Stimulated activated CD8-positive, alpha-beta memory T cell treated with anti-CD3 and anti-CD28 coated beads, Interleukin-15, amount 100 ng/mL, for 24 hours (primary cell): ENCODE data around the gene ZNF438.

Source experiments
- DNase-seq: peaks from one replicate; pipeline ENCODE4 v3.0.0-alpha.2; 2020; ENCODE audit warnings: low read depth

The ZNF438 gene

DNA sequence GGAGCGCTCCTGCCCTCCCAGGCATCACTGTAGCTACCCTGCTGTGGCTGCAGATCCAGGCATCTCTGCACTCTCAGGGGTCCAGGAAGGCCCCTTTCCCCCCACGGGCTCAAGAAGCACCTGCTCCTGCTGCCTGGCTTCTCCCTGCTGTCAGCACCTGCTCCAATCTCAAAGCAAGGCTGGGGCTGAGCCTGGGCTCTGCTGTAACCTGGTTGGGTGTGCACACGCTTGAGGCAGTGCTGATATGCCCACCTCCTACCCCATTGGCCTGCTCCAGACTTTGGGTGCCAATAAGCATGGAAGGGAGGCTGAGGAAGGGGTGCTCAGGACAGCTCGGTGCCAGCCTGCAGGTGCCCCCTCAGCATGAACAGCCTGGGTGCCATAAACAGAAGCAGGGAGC lies 185.0 kb downstream of the ZNF438 start:
- DNase-seq: no peak

DNA sequence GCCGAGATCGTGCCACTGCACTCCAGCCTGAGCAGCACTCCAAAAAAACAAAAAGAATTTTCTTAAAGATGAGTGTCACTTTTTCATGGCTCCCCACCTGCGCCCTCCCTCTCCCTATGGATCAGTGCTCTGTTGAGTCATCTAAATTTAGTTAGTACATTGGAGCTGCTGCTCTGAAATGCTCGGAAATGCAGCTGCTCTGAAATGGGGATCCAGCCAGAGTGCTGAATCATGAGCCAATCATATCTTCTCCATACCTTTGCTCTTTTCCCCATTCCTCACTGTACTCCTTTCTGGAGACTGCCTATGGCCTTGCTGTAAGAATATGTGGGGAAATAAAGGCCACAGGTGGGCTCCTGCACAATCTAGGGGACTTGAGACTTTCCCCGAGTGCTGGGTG lies 188.8 kb downstream of the ZNF438 start:
- no peak for DNase-seq

DNA sequence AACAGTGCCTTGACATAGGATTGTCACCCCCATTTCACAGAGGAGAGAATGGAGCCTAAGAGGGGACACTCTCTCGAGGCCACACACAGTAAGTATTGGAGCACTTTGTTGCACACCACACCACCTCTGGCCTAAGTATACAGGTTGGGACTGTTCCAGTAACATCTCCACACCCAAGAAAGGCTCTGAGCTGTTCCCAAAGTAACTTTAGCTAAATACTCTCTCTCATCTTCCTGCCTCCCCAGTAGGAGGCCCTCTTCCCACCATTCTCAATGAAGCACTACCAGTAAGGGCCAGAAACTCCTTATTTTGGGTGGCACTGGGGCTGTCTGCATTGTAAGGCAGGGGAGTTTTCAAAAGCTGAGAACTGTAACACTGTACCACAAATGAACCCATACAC lies 189.5 kb downstream of the ZNF438 start:
- DNase-seq: no peak

DNA sequence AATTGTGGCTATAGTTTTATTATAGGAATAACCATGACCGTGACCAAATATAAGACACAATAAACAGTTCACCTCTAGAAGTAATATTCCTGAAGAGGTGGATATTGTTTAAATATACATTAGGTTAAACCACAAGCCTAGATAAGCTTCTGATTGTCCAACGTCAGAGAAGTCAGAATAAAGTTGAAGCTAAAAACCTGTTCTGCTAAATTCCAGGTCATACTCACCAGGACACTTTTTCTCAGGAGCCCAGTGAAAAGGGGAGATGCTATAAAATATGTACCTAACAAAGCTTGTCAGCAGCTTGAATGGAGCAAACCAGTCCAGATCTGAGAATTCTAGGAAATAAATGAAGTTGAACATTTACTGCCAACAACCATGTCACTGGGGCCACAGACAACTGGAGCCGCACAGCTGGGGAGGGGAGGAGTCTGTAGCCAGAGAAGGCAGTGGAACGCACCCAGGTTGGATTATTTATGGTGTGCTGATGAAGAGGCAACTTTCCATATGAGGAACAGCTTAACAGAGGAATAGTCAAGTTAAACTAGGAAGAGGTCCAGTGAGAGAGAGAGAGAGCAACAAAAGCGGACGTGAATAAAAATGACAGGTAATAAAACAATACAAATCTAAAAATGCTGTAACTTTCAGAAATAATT lies 191.1 kb downstream of the ZNF438 start:
- no peak for DNase-seq

DNA sequence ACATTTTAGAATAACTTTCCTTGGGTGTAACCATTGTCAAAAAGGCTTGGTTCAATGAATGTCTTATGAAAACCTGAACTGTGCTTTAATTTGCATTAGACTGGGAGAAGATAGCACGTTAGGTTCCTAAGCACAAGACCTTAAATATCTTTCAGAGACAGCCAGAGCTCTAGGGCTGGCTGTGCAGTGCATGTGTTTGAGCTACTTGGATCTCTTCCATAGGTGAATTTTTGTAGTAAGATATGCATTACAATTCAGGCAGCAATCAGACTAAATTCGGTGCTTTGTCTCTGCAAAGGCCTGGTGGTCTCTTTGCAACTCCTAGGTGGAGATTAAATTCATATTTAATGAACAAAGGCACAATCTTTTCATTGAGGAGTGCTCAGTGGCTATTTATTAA lies 192.0 kb downstream of the ZNF438 start:
- DNase-seq: no peak

DNA sequence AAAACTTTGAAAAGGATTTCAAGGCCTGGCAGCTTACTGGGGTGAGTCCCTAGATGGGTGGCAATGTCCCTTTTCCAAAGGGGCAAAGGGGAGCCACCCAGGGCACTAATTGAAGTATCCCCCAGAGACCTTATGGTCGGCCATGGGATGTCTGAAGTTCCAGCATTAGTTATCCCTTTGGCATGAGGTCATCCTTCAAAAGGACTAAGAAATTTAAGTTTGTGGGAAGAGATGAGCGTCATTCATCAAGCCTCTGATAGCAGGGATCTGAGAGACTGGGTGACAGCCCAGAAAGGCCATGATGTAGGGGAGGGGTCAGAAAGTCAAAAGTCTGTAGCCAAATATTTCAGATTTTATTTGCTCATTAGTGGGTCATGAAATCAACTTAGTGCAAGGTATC lies 195.3 kb downstream of the ZNF438 start:
- DNase-seq: no peak

DNA sequence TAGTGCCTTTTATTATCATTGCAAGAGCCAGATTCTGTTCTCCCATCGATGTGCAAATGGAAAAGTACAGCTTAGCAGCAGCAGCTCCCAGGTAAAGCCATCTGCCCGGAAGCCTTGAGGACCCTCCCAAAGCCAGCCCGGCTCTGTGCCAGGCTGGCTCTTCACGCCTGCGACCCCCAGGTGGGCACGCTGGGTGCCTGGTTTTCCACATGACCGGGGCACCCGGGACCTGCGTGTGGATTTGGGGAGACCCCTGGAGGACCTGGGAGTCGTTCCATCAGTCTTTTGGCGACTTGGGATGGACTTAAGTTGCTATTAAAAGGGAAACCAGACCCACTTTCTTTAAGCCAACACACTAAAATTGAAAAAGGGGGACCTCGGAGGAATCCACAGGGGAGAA lies 196.5 kb downstream of the ZNF438 start:
- DNase-seq: no peak

DNA sequence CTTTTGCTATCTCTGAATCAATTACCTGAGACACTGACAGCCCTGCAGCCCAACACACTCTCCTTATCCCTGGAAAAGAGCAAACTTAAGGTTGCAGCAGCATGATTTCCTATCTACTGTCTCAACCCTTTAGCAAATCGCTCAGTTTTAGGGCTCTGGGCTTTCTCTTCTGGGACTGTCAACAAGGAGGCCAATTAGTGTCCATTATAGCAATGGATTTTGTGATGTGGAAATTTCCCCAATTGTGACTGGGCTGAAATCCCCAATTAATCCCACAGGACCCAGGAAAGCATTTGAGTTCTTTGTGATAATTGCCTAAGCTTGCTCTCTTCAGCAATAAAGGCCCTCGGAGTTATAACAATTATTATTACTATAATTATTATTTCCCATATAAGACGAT lies 197.0 kb downstream of the ZNF438 start:
- DNase-seq: no peak

DNA sequence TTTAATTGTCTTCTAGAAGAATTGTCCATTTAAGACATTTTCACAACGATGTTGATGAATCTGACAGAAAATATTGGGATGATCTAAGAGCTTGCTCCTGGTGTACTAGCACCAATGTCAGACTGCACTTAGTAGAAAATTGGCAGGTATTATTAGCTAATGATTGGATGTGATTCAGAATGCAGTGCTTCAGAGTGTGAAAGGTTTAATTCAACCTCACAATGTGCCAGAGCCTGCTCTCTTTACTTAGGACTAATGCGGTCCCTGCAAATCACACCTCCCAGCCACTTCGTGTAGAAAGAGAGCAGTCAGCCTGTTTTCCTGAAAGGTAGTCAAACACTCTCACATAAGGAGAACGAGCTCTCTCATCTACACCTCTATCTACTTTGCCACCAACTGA lies 197.5 kb downstream of the ZNF438 start:
- no peak for DNase-seq

DNA sequence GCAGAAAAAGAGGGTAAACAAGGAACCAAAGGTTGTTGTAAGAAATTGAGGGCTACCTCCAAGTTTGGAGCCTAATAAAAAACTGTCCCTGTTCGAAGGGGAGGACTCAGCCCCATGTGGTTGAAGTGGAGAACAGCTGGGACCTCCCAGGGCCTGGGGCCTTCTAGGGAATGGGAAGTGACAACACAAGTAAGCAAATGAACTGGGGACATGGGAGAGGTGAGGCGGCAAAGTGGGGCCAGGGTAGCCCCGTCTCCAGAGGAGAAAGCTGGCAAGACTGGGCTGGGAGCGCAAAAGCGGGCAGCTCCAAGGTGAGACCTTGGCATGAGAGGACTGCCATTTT lies 198.1 kb downstream of the ZNF438 start:
- DNase-seq: no peak

DNA sequence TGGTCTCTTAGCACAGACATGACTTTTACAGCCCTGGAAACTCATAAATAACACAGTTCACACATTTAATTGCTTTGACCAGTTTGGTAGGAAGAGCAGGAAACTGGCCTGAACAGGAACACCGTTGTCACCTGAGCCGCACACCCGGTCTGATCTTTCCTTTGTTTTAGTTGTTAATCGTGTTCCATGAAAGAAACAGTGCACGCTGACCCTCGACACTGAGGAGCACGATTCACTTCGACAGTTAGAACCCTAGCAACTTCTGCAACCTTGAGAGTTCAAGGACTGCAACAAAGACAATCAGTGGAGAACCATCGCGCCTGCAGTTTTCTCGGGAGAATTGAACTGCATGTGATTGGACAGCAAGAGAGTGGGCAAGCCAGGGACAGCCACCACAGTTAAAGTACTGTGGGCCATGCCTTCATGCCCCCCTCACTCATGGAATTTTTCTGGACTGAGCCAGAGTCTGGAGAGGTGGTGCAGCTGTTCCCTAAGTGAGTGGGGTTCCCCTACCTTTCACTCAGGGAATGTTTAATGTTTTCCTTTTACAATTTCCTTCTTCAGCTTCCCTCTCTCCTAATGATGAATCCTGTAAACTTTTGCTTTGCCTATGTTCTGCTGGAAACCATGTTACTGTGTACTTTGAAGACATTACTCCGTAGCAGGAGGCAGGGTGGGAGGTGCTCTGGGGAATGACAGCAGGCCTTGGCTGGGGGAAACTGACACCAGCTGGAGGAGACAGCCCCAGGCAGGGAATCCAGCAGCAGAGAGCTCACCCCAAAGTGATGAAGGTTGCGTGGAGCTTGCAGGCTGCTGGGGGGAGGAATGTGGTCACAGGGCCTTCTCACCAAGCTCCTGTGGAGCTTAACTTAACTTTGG lies 198.7 kb downstream of the ZNF438 start:
- DNase-seq: no peak

DNA sequence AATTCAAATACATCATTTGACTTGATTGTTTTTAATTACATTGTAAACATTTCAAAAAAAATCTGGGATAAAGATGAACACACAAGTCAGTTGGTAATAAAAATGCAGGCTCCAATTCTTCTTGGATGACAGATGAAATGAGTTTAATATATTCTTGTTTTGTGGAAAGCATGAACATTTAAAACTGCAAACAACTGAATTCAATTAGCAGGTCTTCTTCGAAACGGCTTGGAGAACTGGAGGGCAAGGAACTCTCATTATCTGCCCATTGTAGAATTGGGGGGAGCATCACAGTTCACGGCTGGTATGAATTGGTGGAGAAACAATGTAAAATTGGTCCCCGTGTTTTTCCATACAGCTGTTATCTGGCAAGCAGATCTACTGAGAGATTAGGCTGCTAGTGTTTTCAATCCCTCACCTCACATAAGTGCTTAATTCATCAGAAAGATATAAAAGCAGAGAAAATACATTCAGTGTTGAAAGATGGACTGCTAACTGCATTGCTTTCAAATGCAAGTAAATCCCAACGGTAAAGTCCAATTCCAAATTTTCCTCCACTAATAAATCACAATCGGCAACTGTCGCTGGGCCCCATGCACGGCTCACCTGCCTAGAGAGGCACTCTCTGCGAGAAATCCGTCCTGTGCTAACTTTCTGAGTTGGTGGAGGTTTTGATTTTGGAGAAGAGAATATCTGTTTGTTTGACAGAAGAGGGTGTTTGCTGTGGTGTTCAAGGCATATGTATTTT lies 199.5 kb downstream of the ZNF438 start:
- no peak for DNase-seq

DNA sequence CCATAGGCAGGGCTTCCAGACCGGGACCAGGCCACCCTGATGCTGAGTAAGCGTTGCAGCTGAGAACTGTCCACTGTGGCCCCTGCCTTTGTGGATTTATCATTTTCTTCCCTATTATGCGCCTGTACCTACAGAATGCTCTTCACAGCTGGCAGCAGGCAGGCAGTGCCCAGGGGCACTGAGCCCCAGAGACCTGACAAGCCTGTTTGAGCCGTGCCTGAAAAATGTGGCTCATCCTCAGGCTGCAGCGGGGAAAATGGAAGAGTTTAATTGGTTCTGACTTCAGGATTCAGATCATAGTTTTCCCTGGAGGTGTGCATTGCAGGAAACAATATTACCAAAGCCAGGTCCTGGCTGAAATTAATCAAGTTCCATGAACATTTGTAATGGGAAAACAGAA lies 200.2 kb downstream of the ZNF438 start:
- DNase-seq: no peak

DNA sequence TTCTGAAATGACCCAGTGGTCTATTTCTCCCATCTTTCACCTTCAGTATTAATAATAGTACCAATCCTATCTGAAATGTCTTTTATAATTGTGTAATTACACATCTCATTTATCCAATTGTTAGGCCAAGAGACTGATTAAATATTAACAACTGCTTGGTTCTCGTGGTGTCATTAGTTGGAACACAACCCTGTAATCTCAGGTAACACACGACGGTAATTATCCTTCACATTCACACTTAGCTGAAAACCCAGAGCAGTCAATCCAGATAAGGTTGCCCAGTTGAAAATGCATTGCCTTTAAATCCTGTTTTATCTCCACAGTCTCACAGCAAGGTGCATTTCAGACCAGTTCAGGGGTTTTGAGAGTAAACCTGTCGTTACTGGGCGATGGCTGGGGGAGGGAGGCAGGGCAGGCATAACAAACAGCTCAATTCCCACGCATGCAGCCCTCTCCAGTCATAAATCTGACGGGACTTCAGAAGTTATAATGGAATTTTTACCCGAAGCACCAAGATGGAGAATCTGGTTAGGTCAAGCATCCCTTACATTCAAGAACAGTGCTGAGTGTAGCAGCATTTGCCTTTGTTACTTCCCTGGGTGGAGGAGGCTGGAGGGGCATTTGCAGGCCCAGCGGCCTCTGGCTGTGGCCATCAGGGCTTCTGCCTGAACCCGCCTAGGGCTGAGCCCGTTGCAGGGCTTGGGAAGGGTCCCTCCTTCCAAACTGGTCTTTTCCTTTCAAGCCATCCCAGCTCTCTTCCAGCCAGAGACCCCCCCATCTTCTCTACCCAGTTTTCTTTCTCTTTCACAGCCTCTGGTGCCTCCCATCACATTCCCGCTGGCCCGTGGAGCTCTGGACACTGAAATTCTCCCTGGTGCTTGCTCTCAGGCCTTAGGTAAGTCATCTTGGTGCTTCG lies 201.1 kb downstream of the ZNF438 start:
- DNase-seq: no peak

DNA sequence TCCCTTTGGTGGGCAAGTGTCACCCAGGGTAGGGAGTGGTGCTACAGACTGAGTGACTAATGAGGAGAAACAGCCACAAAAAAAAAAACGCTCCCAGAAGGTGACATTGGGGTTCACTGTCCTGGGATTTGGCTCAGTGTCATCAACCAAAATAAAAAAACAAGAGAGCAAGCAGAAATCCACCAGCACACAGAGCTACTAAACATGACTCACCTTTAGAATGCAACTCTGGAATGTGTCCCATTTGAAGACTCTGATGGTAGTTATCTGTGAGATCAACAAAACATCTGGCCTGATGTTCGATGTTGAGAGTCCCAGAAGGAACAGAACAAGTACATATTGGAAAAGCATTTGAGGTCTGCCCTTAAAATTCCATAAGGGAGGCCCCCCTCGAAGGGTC lies 201.8 kb downstream of the ZNF438 start:
- DNase-seq: no peak

DNA sequence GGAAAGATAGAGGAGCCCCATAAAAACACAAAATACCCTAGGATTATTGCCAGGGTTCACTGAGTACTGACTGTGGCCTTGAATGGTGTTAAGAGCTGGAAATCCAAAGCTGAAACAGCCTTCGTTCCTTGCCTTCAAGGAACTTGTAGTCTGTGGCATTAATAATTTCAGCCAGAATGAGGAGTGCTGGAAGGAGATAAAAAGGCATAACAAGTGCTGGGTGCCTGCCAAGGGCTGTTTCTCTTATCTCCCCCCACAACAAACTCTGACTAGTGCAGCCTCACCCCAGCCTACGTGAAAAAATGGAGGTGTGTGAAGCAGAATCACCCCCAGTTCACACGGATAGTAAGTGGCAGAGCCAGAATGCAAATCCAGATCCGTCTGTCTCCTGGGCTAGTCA lies 203.0 kb downstream of the ZNF438 start:
- no peak for DNase-seq

DNA sequence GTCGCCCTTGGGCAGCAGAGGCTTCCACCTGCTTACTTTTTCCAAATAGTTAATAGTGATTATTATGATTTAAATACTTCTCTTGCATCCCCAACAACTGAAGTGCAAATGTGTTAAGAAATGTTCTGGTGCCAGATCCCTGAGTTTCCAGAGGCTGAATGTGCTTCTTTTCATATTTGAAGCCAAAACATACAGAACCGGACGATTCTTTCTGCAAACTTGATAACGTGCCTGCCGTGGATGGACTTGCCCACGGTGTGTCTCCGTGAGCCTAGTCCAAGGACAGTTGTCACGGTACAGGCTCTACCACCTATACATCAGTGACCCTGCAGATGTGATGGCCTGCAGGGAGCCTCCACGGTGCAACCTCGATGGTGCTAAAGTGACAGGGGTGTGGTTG lies 203.5 kb downstream of the ZNF438 start:
- DNase-seq: no peak

DNA sequence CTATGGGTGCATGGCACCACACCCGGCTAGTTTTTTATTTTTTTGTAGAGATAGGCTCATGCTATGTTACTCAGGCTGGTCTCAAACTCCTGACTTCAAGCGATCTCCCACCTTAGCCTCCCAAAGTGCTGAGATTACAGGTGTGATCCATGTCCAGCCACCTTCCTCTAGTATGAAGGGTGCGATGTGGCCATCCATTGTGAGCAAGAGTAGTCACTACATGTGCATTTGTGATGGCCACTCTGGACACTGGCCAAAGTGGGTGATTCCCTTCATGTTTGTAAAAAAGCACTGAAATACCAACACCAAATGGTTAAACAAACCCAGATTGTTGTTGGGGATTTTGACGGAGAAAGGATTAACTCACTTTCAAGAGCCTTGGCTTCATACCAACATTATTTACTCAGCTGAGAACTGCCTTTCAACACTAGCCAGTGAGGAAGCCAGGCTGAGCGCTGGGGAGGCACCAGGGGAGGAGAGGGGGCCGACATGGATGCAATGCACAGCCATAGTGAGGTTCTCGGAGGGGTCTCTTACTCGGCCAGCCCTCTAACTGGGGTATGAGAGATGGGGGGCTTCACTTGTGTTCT lies 204.0 kb downstream of the ZNF438 start:
- no peak for DNase-seq

DNA sequence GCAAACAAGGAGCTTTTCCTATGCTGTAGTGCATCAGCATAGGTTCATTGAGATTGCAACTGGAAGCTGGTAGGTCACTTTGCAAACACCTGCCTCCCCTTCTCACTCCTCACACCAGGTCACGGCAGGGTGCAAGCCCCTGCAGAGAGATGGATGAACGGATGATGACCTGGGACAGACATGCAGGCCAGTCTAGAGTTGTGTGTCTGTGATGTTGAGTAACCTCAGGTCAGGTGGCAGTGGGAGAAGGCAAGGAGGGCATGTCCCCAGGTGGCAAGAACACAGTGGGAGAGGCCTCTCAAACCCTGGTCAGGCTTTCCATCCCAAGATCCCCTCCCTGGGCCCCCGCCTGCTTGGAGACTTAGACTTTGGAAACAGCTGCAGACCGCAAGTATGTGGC lies 205.0 kb downstream of the ZNF438 start:
- DNase-seq: no peak

DNA sequence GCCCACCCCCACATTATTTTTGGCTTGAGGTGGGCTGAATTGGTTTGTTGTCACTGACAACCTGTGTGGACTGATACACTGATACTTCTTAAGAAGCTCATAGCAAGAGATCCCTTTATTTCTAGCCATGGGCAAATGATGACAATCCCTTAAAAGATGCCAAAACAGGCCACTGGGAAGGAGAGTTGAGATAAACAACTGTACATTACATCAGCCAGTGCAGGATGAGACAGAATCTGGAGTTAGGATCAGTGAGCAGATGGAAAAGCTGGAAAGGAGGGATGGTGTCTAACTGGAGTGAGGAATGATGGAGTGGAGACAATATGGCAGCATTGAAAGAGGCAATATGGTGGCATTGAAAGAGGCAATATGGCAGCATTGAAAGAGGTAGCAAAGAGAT lies 206.2 kb downstream of the ZNF438 start:
- no peak for DNase-seq

DNA sequence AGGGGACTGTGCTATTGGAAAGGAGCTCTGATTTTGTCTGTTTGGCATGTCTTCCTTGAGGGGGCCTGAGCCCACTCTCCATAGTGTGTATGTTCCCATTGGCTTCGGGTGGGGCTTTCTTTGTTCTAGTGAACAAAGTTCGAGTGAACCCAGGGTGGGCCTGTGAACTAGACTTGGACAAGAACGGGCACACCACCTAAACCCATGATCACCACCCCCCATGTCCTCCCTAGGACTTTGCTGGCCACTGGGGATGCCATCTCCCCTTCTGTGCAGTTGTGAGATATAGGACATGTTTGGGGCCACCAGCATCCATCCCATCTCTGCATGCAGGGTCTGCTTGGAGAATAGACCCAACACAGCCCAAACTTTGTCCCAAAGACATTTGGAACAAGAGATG lies 206.6 kb downstream of the ZNF438 start:
- no peak for DNase-seq

DNA sequence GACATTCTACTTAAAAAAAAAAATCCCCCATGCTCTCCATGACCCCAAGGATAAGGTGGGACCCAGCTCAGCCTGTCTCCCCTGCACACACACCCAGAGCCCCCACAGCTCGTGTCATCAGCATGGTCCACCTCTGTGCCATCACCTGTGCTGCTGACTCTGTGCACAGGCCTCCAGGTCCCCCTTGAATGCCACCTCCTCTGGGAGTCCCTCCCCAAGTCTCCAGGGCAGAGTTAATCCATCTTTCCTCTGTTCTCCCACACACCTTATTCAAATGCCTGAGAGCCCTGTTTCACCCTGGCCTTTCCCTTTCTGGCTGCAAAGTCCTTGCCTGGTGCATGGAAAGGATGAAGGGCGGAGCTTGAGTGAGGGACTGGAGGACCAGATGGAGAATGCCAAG lies 208.0 kb downstream of the ZNF438 start:
- no peak for DNase-seq
